Activated naive CD8-positive, alpha-beta T cell treated with anti-CD3 and anti-CD28 coated beads, Interleukin-2, amount 10 ng/mL, durations not matched to agents 7 days and 5 days (primary cell): ENCODE data around the gene ZNF587. TPM values are rescaled to one million over a fixed set of nuclear protein-coding genes. Genes with fewer than 3 reads are reported as not detected.
"Not testable (repeated sequence)": the region's sequence is repeated elsewhere in the genome, so short reads cannot be mapped to it uniquely, and the experiment has no call there.

Experiments used
- ATAC-seq: fragments of 150-1000 bp; cut with Tn5 transposase; one replicate; pipeline ENCODE4 v1.10.0; 2021; ENCODE audit warnings: low read depth, moderate library complexity
- POLR2A ChIA-PET: fragments of 350-600 bp; sonication (Branson Sonifier 250); formaldehyde crosslinking; loops from one replicate; lab custom pipeline; 2021; ENCODE audit warnings: antibody characterized with exemption; lab: Charles Lee
- DNase-seq: peaks from one replicate; pipeline ENCODE4 v3.0.0; 2021
- H3K27ac Mint-ChIP-seq: one replicate; pipeline ENCODE4 v1.8.0; 2022; ENCODE audit warnings: mild to moderate bottlenecking, mixed read lengths
- H3K27me3 Mint-ChIP-seq: one replicate; pipeline ENCODE4 v1.8.0; 2022; ENCODE audit warnings: mild to moderate bottlenecking, moderate library complexity, mixed read lengths
- H3K36me3 Mint-ChIP-seq: one replicate; pipeline ENCODE4 v1.8.0; 2021; ENCODE audit warnings: mild to moderate bottlenecking, mixed read lengths
- H3K4me1 Mint-ChIP-seq: one replicate; pipeline ENCODE4 v1.8.0; 2021; ENCODE audit warnings: mixed read lengths
- H3K4me3 Mint-ChIP-seq: one replicate; pipeline ENCODE4 v1.8.0; 2022; ENCODE audit warnings: mild to moderate bottlenecking, moderate library complexity, mixed read lengths
- H3K9me3 Mint-ChIP-seq: one replicate; pipeline ENCODE4 v1.8.0; 2021; ENCODE audit warnings: mixed read lengths
- total RNA-seq, 2 experiments: library from RNA; stranded (reverse); gene quantifications; one replicate each; pipeline ENCODE4 v1.2.3, GENCODE V29; 2021

The ZNF587 gene
- total RNA-seq, 2 experiments from 2014 or later, result 46.6 to 52.7 TPM

DNA sequence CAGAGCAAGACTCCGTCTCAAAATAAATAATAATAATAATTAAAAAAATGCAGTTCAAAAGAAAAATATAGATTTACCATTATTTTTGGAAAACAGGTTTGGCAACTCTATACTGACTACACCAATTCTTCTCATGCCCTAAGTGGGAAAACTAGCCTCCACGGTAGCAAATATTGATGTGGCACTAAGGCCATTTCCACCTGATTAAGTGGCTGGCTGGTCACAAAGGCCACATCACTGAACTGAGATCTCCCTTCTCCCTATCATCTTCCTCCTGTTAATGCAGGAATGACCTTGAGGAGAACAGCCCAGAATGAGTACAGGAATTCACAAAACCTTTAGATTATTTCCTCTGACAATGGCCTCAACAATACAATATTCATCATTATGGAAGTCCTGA is 20.6 kb downstream of the ZNF587 start:
- POLR2A ChIA-PET, result interaction anchor here (0.7 kb wide), 1 partner anchor 14 kb away, joined by 3 read pairs; no protein-coding TSS in a partner anchor
- DNase-seq (no peak), ATAC-seq (no peak)
- Mint-ChIP-seq H3K27me3 (no peaks in the 10 kb centered on the region), H3K27ac (no peak overlapping the region), H3K4me3 (no peak overlapping the region), H3K9me3 (peaks cover 31% of the 10 kb centered on the region), H3K36me3 (peaks cover 81% of the 10 kb centered on the region), H3K4me1 (peaks cover 1% of the 10 kb centered on the region)

DNA sequence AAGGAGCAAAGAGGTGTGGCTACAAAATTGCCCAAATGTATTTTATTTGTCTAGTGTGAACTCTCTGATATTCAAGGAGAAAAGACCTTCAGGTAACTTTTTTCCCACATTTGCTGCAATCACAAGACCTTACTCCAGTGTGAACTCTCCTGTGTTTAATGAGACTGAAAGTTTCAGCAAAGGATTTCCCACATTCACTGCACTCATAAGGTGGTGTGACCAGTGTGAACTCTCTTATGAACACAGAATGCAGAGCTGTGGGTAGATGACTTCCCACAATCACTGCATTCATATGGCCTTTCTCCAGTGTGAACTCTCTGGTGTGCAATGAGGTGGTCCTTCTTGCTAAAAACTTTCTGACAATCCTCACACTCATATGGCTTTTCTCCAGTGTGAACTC is 22.8 kb downstream of the ZNF587 start:
- peaks cover 1% of the 10 kb centered on the region for H3K4me1 Mint-ChIP-seq
- POLR2A ChIA-PET, result no interaction called here
- no peak overlapping the region for H3K4me3 Mint-ChIP-seq
- no peak overlapping the region for H3K27ac Mint-ChIP-seq
- peaks cover 36% of the 10 kb centered on the region for H3K9me3 Mint-ChIP-seq
- ATAC-seq, result no peak
- peaks cover 82% of the 10 kb centered on the region for H3K36me3 Mint-ChIP-seq
- H3K27me3 Mint-ChIP-seq, result no peaks in the 10 kb centered on the region
- no peak for DNase-seq

DNA sequence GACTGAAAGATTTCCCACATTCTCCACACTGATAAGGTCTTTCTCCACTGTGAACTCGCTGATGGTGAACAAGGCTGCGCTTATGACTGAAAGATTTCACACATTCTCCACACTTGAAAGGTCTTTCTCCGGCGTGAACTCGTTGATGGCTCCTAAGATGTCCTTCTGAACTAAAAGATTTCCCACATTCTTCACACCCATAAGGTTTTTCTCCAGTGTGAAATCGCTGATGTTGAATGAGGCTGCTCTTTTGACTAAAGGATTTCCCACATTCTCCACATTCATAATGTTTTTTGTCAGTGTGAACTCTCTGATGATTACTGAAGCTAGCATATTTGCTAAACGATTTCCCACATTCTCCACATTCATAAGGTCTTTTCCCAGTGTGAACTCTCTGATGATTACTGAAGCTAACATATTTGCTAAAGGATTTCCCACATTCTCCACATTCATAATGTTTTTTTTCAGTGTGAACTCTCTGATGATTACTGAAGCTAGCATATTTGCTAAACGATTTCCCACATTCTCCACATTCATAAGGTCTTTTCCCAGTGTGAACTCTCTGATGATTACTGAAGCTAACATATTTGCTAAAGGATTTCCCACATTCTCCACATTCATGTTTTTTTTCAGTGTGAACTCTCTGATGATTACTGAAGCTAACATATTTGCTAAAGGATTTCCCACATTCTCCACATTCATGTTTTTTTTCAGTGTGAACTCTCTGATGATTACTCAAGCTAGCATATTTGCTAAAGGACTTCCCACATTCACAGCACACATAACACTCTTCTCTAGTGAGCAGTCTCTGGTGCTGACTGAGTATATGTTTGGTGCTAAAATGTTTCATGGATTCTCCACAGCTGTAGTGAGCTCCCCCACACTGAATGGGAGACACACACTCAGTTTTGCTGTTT is 24.5 kb downstream of the ZNF587 start:
- ATAC-seq, H3K4me3 Mint-ChIP-seq, H3K27me3 Mint-ChIP-seq, H3K4me1 Mint-ChIP-seq, POLR2A ChIA-PET, DNase-seq: not testable (repeated sequence)
- Mint-ChIP-seq H3K36me3 (peaks cover 80% of the 10 kb centered on the region), H3K27ac (peak overlapping the region; percentile 47), H3K9me3 (peaks cover 40% of the 10 kb centered on the region)

DNA sequence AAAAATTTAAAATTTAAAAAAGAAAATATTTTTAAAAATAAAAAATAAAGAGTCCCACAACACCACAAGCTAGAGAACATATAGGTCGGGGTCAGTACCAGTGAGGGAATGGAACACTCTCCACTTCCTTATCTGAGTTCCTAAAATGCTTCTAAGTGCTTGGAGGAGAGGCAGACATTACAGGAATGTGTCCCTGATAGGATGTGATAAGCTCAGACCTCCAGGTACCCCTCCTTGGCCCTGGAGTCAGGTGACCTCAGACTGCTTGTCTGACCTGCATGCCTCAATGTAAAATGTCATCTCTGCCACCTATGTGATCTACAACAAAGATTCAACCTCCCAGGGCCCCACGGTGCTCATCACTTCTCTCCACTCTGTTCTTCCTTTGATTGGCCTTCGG is 36.4 kb downstream of the ZNF587 start:
- no peak overlapping the region for H3K4me3 Mint-ChIP-seq

DNA sequence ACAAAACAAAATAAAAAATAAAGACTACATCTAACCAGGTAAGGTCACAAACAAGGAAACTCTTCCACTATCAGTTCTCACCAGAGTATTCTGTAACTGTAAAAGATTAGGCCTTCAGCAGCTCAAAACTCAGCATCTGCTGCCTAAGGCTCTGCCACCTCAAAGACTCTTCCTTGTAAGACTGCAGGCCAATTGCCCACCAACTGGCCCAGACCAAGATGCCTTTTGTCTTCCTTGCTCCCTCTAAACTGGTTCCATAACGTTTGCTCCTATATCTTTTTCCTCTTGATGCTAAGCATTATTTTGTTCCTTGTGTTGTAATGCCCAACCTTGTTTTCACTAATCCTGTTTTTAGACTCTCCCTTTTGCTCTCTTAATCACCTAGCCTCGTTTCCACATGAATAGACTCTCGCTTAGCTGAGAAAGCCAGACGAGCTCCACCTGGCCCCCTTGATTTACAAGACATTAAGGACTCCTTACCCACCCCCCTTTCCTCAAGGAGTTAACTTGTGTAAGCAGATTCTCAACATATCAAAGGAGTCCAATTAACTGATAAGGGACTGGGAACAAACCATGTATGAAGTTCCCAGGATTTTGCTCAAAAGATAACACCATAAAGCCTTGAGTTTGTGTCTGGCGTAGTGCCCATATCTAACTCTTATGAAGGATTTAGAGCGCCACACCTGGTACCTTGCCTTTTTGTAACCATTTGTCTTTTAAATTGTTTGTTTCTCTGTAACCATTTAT is 37.7 kb downstream of the ZNF587 start:
- no peak for ATAC-seq
- POLR2A ChIA-PET, result interaction anchor here (0.9 to 2.9 kb wide), 4 partner anchors 29 to 452 kb away, joined by 3 to 12 read pairs (median 8); partner anchors contain the start of genes ZNF417 and ZNF776

More for the DNA sequence above, 36.4 kb downstream of the ZNF587 start:
- DNase-seq (no peak), ATAC-seq (no peak)
- peaks cover 19% of the 10 kb centered on the region for H3K9me3 Mint-ChIP-seq
- peaks cover 55% of the 10 kb centered on the region for H3K36me3 Mint-ChIP-seq
- H3K27me3 Mint-ChIP-seq, result no peaks in the 10 kb centered on the region
- H3K27ac Mint-ChIP-seq, result no peak overlapping the region
- peaks cover 18% of the 10 kb centered on the region for H3K4me1 Mint-ChIP-seq
- POLR2A ChIA-PET, result no interaction called here

DNA sequence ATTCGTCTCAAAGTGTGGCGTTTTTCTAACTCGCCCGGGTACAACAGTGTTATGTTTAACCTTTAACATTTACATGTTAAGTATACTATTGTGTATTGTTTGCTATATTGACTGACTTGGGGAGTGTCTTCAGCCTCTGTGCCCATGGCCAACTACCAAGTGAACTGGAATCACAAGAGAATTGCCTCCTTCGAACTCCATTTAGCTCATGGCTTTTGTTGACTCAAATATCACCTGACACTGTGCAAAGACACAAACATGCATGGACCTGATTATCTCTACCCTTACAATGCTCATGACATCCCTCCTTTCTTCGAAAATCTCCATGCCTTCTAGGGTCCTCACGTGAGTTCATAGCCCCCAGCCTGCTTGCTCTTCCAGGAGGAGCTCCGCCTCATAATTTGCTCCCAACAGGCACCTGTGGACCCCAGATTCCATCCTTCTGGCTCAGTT is 38.5 kb downstream of the ZNF587 start:
- POLR2A ChIA-PET, result interaction anchor here (0.9 to 2.9 kb wide), 5 partner anchors 28 to 453 kb away, joined by 3 to 12 read pairs (median 7); partner anchors contain the start of genes ZNF417 and ZNF776
- Mint-ChIP-seq H3K9me3 (peaks cover 20% of the 10 kb centered on the region), H3K4me1 (peaks cover 18% of the 10 kb centered on the region), H3K27ac (peak overlapping the region; percentile 89), H3K36me3 (peaks cover 50% of the 10 kb centered on the region), H3K27me3 (no peaks in the 10 kb centered on the region), H3K4me3 (peak overlapping the region; percentile 93)
- DNase-seq (no peak), ATAC-seq (no peak)

More for the DNA sequence above, 37.7 kb downstream of the ZNF587 start:
- Mint-ChIP-seq H3K27ac (peak overlapping the region; percentile 89), H3K4me1 (peaks cover 18% of the 10 kb centered on the region), H3K4me3 (peak overlapping the region; percentile 93), H3K27me3 (no peaks in the 10 kb centered on the region), H3K9me3 (peaks cover 21% of the 10 kb centered on the region), H3K36me3 (peaks cover 57% of the 10 kb centered on the region)
- no peak for DNase-seq

DNA sequence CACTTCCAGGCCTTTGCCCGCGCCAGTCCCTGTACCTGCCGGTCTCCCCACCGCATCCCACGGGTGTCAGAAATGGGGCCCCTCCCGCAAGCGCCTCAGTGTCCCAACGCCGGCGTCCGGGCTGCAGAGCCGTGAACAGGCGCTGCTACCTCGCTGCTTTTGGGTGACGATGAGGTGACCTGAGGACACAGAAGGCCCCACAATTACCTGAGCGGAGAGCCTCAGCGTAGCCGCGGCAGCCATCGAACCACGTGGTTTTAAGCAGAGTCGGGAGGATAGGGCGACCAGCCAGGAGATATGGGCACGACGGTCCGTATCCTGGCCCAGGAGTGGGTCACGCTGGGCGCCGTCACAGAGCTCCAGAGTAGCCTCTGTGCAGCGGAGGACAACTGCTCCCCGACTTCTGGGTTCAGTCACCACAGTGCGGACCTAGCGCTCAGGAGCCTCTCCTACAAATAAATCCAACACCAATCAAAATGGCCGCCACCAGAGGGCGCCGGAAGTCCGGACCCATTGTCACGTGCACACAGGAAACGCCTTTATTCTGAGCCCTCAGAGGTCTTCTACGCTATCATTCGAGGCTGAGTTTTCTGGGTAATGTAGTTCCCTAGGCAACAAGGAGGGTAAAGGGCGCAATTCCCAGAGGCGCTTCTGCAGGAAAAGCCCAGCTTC is 39.0 kb downstream of the ZNF587 start, which contains the start of gene ZNF814:
Gene ZNF814, minus strand, starts transcription at position 478 of the 672 bp plus-strand sequence. Its CDS starts 235 bp downstream, at position 243.
- ATAC-seq, result peak; percentile 89
- peak within 1 kb of the TSS; percentile 89 for H3K27ac Mint-ChIP-seq
- peak within 1 kb of the TSS; percentile 93 for H3K4me3 Mint-ChIP-seq
- no peaks in the 10 kb centered on the region for H3K27me3 Mint-ChIP-seq
- H3K4me1 Mint-ChIP-seq, result peaks cover 18% of the 10 kb centered on the region
- peaks cover 44% of the 10 kb centered on the region for H3K36me3 Mint-ChIP-seq
- H3K9me3 Mint-ChIP-seq, result peaks cover 20% of the 10 kb centered on the region
- POLR2A ChIA-PET, result interaction anchor here (0.9 to 2.9 kb wide), 4 partner anchors 28 to 296 kb away, joined by 3 to 12 read pairs (median 8); partner anchors contain the start of genes ZNF417 and ZNF776
- peak; percentile 87 for DNase-seq

DNA sequence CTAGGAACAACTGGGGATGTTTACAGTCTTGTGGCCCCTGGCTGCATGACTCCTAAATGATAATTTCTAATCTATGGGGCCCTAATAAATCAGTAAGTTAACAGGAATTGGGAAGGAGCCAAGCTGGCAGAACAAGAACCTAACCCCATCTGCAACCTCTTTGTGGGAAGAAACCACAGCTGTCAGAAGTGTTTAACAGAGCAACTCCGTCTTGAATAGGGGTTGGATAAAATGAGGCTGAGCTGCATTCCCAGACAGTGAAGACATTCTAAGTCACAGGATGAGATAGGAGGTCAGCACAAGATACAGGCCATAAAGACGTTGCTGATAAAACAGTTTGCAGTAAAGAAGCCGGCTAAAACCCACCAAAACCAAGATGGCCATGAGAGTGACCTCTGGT is 41.0 kb downstream of the ZNF587 start:
- peaks cover 18% of the 10 kb centered on the region for H3K4me1 Mint-ChIP-seq
- ATAC-seq, H3K4me3 Mint-ChIP-seq, H3K27ac Mint-ChIP-seq, H3K27me3 Mint-ChIP-seq, DNase-seq: not testable (repeated sequence)
- POLR2A ChIA-PET, result interaction anchor here (0.6 kb wide), 1 partner anchor 461 kb away, joined by 3 read pairs; no protein-coding TSS in a partner anchor
- H3K9me3 Mint-ChIP-seq, result peaks cover 12% of the 10 kb centered on the region
- H3K36me3 Mint-ChIP-seq, result peaks cover 28% of the 10 kb centered on the region

DNA sequence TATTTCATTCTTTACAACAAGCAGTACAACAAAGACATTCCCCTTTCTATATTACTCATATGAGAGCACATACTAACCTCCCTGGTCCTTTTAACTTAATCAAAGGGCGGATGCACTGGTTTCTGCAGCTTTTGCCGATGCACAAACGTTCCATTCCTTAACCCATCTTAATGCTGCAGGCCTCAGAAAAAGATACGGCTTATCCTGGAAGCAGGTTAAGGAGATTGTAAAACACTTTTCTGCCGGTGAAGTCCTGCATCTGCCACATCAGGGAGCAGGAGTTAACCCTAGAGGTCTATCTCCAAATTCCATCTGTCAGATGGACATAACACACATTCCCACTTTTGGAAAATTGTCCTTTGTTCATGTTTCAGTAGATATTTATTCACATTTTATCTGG is 50.7 kb downstream of the ZNF587 start:
- no peak overlapping the region for H3K4me3 Mint-ChIP-seq
- H3K9me3 Mint-ChIP-seq, result no peaks in the 10 kb centered on the region
- POLR2A ChIA-PET, result no interaction called here

DNA sequence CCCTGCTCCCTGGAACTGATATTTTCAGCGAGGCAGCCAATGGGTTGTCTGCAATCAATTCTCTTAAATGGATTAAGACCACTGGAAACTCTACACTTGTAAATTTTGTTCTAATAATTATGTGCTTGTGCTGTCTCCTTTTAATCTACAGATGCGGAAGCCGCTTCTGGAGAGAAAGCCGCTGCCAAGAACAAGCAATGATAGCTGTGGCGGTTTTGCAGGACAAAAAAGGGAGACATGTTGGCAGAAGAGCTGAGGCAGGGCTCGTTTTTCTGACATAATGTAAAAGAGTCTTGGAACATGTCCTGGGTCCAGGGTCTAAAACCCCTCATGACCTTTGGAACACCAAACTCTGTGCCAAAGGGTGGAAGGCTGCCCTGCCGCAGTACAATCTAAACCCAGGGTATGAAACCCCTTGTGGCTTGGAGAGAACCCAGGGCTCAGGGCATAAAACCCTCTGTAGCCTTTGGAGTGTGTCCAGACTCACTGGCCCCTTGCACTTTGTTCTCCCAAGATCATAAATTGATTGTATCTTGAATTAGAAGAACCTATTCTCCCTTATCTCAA is 54.0 kb downstream of the ZNF587 start:
- peaks cover 8% of the 10 kb centered on the region for H3K9me3 Mint-ChIP-seq
- no peak for ATAC-seq
- no peak overlapping the region for H3K4me3 Mint-ChIP-seq
- POLR2A ChIA-PET, result no interaction called here
- no peak for DNase-seq
- H3K36me3 Mint-ChIP-seq, result peaks cover 43% of the 10 kb centered on the region
- peaks cover 5% of the 10 kb centered on the region for H3K4me1 Mint-ChIP-seq
- H3K27me3 Mint-ChIP-seq, result no peaks in the 10 kb centered on the region
- peak overlapping the region; percentile 25 for H3K27ac Mint-ChIP-seq

More for the DNA sequence above, 50.7 kb downstream of the ZNF587 start:
- H3K27me3 Mint-ChIP-seq, result no peaks in the 10 kb centered on the region
- no peak overlapping the region for H3K27ac Mint-ChIP-seq
- H3K4me1 Mint-ChIP-seq, result peaks cover 5% of the 10 kb centered on the region
- peaks cover 23% of the 10 kb centered on the region for H3K36me3 Mint-ChIP-seq
- DNase-seq, result no peak
- no peak for ATAC-seq

DNA sequence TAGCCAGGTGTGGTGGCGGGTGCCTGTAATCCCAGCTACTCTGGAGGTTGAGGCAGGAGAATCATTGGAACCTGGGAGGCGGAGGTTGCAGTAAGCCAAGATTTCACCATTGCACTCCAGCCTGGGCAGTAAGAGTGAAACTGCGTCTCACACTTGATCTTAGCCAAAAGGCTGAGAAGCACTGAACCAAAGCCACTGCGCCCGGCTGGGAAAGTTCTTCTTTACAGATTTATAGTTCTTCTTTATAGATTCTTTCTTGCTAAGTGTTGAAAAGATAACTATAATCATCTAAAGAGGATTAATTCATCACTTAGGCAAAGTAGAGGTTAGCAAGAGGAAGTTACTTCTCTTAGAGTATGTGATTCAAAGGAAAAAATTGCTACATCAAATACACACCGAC is 55.6 kb downstream of the ZNF587 start:
- POLR2A ChIA-PET, result no interaction called here
- no peak for DNase-seq
- ATAC-seq, result no peak
- peaks cover 8% of the 10 kb centered on the region for H3K9me3 Mint-ChIP-seq
- no peaks in the 10 kb centered on the region for H3K27me3 Mint-ChIP-seq
- peaks cover 5% of the 10 kb centered on the region for H3K4me1 Mint-ChIP-seq
- no peak overlapping the region for H3K27ac Mint-ChIP-seq
- H3K36me3 Mint-ChIP-seq, result peaks cover 52% of the 10 kb centered on the region
- no peak overlapping the region for H3K4me3 Mint-ChIP-seq

DNA sequence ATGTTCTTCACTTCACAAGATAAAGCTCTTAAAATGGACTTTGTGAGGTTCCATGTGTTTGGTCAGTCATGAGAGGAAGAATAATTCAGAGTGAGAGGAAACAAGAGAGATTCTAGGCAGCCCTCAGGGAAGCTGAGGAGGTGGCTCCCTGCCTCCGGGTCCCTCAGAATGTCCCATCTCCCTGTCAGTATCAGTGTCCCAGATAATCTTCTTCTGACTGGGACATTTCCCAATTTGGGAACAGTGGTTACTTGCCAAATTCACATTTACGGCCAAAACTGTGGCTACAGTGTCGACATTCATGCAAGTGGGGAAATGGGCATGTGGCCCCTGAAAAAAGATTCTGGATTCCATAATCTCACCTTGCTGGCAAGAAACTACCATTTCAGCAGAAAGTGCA is 57.7 kb downstream of the ZNF587 start:
- H3K27me3 Mint-ChIP-seq, result no peaks in the 10 kb centered on the region
- DNase-seq (no peak), ATAC-seq (no peak)
- H3K9me3 Mint-ChIP-seq, result peaks cover 16% of the 10 kb centered on the region
- H3K4me1 Mint-ChIP-seq, result peaks cover 5% of the 10 kb centered on the region
- H3K4me3 Mint-ChIP-seq, result no peak overlapping the region
- H3K27ac Mint-ChIP-seq, result no peak overlapping the region
- POLR2A ChIA-PET, result no interaction called here
- peaks cover 64% of the 10 kb centered on the region for H3K36me3 Mint-ChIP-seq
